ENCODE data around the gene KCTD6.

The KCTD6 gene

DNA sequence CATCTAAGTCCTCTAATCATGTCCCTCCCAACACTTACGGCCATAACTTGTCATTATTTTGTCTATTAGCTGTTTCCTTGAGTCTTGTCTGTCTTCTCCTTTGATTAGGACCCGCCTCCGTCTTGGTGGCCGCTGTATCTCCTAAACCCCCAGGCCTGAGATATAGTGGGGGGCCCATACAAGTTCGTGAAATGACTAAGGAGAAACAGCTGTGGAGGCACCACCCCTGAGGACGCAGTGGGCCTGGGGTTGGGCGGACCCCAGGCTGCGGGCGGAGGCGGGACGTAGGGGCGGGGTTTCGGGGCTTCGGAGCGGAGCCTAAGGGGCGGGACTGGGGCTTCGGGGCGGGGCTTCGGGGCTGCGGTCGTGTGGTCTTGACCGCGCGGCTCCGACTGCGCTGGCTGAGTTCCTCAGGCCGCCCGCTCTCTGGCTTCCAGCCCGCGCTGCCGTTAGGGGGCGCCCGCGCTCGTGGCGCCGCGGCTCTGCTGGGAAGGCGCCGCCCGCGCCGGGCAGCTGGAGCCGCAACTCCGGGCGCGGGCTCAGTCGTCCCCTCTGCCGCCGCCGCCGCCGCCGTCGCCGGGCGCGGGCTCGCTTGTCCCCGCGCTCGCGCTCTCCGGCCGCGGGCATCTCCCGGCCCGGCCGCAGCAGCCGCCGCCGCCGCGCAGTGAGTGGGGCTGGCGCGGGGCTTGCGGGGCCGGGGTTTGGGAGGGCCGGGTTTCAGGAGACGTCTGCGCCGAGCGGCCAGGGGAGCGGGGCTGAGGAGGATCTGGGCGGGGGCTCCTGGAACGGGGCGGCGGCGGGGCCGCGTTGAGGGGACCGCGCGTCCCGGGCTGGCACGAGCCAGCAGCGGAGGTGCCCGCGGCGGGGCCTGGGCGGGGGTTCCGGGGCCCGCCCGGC lies at the start of gene KCTD6:
Gene KCTD6 (plus strand): TSS at position 591 of the 897 bp plus-strand sequence. CDS start 6,660 bp downstream, outside the sequence.
- DNase-seq: peak; percentile 25

GRCh38 chr3:58452176-58452575 lies 39.7 kb upstream of the KCTD6 start:
- DNase-seq: no peak

DNA sequence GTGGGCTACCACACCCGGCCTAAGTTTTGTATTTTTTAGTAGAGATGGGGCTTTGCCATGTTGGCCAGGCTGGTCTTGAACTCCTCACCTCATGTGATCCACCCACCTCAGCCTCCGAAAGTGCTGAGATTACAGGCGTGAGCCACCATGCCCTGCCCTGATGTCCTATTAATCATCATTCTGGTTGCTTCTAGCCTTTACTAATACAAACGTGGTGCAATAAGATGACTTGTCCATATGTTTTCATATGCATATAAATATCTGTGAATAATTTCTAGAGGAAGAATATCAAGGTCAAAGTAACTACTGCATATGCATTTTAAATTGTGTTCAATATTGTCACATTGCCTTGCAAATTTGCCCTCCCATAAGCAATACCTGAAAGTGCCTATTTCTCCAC lies 32.7 kb upstream of the KCTD6 start:
- no peak for DNase-seq

GRCh38 chr3:58462829-58463180 lies 29.1 kb upstream of the KCTD6 start:
- no peak for DNase-seq

DNA sequence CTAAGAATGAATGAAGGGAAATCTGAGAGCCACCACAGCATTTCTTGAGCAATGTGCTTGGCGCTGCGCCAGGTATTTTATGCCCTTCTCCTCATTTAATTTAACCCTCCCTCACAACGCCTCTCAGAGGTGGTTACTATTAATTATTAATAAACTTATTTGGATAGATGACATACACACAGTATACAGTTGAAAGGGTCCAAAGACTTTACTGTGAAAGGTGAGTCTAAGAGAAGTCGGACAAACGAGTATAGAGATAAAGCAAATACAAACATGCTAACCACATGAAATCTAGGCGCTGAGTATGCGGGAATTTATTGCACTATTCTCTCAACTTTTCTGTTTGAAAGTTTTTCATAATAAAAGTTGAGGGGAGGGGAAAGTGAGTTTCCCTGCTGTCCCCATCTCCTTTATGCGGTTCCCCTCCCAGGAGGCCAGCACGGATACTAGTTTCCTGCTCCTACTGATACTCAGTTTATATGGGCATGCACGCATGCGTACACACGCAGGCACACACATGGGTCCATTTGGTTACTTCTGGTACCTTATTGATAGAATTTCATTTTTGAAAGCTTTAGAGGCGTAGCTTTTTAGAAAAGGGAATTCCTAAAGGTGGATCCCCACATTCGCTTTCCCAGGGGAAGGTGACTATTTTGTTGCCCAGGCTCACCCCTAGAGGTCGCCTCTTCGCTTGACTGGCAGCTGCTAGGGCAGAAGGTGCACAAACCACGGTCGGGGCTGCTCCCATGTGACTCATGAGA lies 28.5 kb upstream of the KCTD6 start:
- DNase-seq: no peak

- DNase-seq: no peak
These were observed 28.0 kb upstream of the KCTD6 start for GRCh38 chr3:58463942-58464271.

DNA sequence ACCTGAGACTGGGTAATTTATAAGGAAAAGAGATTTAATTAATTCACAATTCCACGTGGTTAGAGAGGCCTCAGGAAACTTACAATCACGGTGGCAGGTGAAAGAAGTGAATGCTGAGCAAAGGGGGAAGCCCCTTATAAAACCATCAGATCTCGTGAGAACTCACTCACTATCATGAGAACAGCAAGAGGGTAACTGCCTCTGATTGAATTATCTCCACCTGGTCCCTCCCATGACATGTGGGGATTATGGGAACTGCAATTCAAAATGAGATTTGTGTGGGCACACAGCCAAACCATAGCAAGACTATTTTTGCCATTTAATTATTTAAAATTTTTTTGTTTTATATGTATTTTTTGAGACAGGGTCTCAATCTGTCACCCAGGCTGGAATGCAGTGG lies 27.0 kb upstream of the KCTD6 start:
- DNase-seq: no peak

DNA sequence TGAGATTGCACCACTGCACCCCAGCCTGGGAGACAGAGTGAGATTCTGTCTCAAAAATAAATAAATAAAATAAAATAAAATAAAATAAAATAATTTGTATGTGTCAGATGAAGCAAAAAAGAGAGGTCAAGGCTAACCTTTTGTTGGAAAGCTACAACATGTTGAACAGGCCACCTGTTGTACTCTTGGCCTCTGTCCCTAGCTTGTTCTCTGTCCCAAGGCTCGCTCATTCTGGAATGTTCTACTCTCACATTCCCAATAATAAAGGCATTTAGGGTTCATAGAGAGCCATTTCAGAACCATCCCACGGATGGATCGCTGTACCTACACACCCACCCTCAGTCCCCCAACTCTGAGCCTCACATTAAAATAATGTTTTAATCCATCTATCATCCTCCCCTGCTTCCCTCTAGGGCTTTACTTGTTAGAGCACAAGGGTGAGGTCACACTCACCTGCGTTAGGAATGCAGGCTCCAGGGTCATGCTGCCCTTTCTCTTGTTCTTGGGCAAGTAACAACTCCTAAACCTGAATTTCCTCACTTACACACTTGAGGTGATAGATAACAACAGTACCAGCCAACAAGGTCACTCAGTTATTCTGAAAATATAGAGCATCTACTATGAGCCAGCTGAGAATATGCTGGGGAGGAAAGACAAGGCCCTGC lies 24.9 kb upstream of the KCTD6 start:
- no peak for DNase-seq

DNA sequence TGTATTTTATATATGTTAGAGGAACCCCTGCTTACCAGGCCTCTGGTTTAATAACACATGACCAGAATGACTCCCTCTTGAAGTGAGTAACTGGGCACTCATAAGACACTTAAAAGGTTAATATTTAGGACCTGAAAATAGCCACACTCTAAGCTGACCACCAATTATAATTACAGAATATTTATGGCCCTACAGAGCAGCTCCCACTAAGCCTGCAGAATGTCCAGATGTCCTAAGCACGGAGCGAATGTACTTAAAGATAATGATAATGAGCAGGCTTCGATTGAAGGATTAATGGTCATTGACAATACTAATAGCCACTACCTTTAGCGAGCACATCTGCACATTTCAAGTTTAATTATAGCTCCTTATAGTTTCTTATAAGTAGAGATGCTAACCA lies 22.8 kb upstream of the KCTD6 start:
- DNase-seq: no peak

GRCh38 chr3:58470363-58471024 lies 21.4 kb upstream of the KCTD6 start:
- no peak for DNase-seq

DNA sequence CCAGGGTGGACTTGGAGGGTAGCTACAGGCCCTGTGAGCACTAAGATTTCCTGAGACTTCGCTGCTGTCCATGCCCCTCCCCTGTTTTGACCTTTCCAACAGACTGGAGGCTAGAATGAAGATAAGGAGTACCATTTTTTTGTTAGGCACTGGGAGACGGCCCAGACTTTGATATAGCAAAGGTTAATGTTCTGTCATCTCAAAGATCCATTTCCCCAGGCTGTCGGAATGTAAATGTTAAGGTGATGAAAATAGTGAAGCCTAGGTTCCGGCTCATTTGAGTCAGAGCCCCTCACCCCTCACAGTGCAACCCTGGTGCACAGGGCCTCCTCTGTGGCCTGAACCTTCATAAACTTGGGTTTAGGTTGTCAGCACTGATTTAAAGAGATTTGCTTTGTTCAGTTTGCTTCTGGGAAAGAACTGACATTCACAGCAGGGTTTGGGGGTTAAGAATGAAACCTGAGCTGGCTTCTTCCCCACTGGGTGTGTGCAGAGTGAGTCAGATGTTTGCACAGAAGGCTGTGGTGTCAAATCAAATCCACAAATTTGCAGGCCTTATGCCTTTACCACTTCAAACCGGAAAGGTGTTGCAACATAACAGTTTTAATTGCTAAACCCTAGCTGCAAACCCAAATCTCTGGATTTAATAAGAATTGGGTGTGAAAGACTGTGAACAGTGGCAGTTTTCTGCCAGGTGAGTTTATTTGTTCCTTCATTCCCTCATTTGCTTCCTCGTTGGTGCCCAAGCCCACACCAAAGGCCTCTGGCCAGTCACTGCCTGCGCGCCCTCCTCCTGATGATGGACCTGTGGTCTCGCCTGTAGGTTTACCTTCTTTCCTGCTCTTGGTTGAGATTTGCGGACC lies 20.6 kb upstream of the KCTD6 start:
- DNase-seq: peak; percentile 48

DNA sequence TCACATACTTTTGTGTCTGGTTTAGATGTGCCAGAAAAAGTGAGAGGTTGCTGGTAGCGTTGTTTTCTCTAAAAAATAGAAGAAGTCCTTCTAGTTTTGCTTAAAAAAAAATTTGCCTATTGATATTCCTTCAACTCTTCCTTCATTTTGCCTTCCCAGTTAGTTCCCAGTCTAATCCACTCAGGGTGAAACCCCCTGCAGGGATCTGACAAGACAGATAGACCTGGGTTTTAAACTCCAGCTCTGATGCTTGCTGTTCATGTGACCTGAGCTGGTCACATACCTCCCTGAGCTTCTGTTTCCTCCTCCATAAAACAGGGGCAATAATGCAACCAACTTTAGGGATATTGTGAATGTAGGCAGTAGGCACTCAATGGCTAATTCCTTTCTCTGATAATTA lies 18.6 kb upstream of the KCTD6 start:
- DNase-seq: no peak

DNA sequence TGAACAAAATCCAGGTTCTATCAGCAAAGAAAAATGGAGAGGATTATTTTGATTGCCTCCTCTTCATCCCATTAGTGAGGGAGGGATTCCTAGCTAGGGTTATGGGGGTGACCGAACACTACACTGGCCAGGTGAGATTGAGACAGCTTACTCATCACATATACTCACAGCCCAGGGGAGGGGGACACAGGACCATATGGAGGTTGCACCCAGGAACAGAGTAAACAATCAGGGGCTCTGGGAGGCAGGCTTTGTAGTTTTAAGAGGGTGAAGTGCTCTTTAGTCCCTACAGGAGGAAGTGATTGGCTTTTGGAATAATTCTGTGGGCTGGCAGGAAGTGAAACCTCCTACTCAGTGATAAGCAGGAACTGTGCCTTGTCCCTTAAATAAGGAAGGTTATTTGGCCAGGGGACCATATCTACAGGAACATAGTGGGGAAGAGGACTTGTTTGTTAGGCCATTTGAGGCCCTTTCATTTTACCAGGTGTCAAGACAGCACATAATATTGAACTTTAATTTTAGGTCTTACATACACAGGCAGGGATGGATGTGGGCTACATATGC lies 17.5 kb upstream of the KCTD6 start:
- no peak for DNase-seq

DNA sequence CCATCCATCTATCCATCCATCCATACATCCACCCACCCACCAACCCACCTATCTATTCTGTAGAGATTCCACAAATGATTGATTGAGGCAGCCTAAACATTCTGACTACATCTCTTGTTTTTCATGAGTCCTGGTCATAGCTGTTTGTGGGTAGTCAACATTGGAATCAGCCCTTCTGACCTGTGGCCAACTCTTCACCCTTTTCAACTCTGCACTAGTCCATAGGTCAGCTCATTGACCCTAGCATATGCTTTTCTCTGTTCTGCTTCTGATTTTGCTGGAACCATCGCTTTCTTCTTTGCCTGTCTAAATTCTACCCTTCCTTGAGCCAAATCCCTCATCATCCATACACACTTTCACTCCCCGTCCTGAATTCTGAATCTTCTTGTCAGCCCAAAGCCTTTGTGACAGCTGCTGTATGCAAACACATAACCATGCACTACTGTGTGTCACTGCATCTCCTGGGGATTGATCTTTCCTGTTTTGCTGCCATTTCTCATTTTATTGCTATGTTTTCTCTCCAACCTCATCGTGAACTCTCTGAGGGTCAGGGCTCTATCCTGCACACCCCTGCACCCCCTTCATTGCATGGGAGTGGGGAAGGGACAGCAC lies 16.8 kb upstream of the KCTD6 start:
- no peak for DNase-seq

DNA sequence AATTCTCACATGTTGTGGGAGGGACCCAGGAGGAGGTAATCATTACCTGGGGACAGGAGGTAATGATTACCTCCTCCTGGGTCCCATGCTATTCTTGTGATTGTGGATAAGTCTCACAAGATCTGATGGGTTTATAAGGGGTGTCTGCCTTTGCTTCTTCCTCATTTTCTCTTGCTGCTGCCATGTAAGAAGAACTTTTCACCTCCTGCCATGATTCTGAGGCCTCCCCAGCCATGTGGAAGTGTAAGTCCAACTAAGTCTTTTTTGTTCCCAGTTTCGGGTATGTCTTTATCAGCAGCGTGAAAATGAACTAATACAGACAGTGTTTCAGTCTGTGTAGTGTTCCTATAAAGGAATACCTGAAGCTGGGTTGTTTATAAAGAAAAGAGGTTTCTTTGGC lies 13.1 kb upstream of the KCTD6 start:
- DNase-seq: no peak

DNA sequence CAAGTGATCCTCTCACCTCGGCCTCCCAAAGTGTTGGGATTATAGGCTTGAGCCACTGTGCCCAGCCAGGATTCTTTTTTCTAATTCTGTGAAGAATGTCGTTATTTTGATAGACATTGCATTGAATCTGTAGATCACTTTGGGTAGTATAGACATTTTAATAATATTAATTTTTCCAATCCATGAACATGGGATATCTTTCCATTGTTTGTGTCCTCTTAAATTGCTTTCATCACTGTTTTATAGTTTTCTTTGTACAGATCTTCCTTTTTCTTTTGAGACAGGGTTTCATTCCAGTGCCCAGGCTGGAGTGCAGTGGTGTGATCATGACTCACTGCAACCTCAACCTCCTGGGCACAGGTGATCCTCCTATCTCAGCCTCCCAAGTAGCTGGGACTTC lies 11.6 kb upstream of the KCTD6 start:
- DNase-seq: no peak

- DNase-seq: no peak
These were observed 8.8 kb upstream of the KCTD6 start for GRCh38 chr3:58482917-58483636.

DNA sequence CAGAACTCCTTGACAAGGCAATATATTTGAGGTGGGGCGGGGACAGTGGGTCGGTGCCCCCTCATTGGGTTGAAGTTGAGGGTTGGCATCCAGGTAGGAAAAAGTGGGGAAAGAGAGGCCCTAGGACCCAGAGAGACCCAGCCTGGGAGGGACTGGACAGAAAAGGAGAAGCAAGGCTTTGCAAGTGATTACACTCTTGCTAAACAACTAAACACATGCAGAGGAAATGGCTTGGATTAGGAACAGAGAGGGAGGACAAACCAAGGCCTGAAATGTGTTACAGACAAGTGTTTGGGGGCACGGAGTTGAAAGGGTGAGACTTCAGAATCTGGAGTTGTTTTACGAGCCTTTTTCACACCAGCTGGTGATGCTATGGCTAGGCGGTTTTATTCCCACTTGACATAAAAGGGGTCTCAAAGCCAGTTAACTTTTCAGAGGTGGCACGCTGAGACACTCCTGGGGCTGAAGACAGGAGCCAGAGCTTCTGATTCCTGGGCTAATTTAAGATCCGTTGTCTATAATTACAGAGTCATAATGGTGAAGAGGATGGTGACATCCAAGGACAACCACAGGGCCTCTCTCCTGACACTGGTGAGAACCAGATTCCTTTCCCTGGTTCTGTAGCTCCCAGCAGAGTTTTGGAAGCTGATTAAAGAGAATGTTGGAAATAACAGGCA lies 7.7 kb upstream of the KCTD6 start:
- DNase-seq: no peak

DNA sequence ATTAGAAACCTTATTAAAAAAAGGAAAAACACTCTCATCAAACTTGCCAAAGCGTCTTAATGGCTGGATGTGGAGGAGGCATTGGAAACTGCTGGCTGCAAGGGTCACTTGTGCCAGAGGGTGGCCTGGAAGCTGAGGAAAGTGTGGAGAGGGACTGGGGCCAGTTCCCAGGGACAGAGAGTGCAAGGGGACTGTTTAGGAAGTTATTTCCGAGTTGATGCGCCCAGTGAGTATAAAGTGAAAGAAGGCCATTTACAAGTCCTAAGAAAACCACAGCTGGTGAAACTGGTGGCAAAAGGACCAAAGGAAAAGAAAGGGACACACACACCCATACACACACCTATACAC lies 7.2 kb upstream of the KCTD6 start:
- no peak for DNase-seq

- DNase-seq: no peak
These were observed 6.0 kb upstream of the KCTD6 start for GRCh38 chr3:58485801-58486435.
